ENCODE data around the gene C1orf141.
A peak's percentile ranks its signal among the peaks of the same experiment; 100 is the strongest.
"Not testable (repeated sequence)": the region's sequence is repeated elsewhere in the genome, so short reads cannot be mapped to it uniquely, and the experiment has no call there.

The C1orf141 gene

GRCh38 chr1:67134695-67135094, at the start of gene C1orf141:
Gene C1orf141, minus strand, starts transcription at chr1:67134970. Its CDS starts 7,730 bp downstream, at chr1:67127240.
- DNase-seq (ENCODE audit: low read depth): no peak

DNA sequence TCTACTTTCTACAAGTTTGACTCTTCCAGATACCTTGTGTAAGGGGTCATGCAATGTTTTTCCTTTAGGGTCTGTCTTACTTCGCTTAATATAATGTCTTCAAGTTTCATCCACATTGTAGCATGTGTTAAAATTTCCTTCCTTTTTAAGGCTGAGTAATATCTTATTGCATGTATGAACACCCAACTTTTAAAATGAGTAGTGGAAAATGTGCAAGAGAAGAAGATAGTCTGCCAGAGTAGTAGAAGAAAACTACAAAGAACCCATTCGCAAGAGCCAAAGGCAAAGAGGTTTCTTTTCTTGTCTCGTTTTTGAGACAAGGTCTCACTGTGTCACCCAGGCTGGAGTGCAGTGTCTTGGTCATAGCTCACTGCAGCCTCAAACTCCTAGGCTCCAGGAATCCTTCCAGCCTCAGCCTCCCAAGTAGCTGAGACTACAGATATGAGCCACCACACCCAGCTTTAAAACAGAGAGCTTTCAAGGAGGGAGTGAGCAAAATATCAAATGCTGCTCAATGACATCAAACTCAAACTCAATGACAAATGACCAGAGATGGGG, 40.8 kb upstream of the C1orf141 start:
- no peak for DNase-seq (ENCODE audit: low read depth)

GRCh38 chr1:67174716-67175284, 40.0 kb upstream of the C1orf141 start:
- DNase-seq (ENCODE audit: low read depth): no peak

DNA sequence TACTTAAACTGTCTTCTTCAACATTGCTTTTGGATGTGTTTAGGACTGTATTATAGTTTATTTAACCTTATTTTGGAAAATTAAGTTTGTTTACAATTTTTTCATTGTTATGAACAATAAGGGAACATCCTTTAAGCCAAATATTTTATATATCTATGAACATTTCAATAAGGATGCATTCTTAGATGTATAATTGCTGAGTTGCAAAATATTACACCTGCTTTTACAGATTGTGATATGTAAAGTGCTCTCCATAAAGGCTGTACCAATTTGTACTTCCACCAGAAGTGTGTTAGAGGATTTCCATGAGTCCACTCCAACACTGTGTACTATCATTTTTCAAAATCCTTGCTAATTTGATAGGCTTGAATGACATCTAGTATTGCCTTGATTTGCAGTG, 39.2 kb upstream of the C1orf141 start:
- DNase-seq (ENCODE audit: low read depth): no peak

- DNase-seq (ENCODE audit: low read depth): no peak
These were observed 37.2 kb upstream of the C1orf141 start for GRCh38 chr1:67171978-67172377.

GRCh38 chr1:67171574-67171955, 36.8 kb upstream of the C1orf141 start:
- no peak for DNase-seq (ENCODE audit: low read depth)

- DNase-seq (ENCODE audit: low read depth): peak; percentile 17
These were observed 36.2 kb upstream of the C1orf141 start for GRCh38 chr1:67170751-67171573.

GRCh38 chr1:67169932-67170331, 35.2 kb upstream of the C1orf141 start:
- no peak for DNase-seq (ENCODE audit: low read depth)

DNA sequence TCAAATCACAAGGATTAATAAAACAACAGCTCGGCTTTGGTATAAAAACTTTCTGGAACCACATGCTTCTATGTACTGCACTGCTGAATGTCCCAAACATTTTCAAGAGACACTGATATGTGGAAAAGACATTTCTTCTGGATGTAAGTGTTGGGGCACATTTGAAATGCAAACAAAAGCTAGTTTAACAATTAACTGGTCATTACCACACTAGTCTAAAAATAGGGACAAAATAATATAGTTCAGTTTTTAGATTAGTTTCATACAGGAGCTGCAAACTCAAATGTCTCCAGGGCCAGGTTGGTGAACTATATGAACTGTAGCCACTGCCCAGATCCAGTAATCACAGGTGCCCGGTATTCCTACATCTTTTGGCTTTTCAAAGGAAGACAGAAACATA, 34.7 kb upstream of the C1orf141 start:
- no peak for DNase-seq (ENCODE audit: low read depth)

DNA sequence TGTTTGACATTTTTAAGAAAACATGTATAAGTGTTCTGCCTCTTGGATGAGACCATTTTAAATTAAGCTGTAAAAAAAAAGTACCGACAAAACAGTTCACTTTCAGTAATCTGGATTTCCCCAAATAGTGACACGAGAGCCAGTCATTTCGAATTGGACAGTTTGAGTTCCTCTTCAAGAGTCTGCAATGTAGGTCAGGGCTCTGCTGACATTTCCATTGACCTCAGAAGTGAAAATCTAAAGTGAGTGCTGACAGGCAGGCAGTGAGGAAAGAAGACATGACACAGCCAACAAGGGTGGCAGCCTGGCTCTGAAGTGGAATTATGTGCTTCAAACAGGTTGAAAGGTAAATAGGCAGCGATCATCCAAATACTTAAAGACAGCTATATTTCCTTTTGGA, 31.4 kb upstream of the C1orf141 start, which contains the start of gene IL23R:
IL23R (plus strand) TSS at position 259 of the 400 bp plus-strand sequence. CDS start 1,667 bp downstream, outside the sequence.
- no peak for DNase-seq (ENCODE audit: low read depth)

- DNase-seq (ENCODE audit: low read depth): no peak
These were observed 30.8 kb upstream of the C1orf141 start for GRCh38 chr1:67165468-67166041.

- no peak for DNase-seq (ENCODE audit: low read depth)
These were observed 28.2 kb upstream of the C1orf141 start for GRCh38 chr1:67162954-67163353.

GRCh38 chr1:67159233-67159632, 24.5 kb upstream of the C1orf141 start:
- no peak for DNase-seq (ENCODE audit: low read depth)

- no peak for DNase-seq (ENCODE audit: low read depth)
These were observed 23.6 kb upstream of the C1orf141 start for GRCh38 chr1:67158401-67158800.

DNA sequence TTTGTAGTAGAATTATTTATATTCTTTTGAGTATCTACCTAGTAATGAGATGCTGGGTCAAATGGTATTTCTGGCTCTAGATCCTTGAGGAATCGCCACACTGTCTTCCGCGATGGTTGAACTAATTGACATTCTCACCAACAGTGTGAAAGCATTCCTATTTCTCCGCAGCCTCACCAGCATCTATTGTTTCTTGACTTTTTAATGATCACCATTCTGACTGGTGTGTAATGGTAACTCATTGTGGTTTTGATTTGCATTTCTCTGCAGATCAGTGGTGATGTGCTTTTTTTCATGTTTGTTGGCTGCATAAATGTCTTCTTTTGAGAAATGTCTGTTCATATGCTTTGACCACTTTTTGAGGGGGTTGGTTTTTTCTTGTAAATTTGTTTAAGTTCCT, 16.2 kb upstream of the C1orf141 start:
- DNase-seq (ENCODE audit: low read depth): no peak

DNA sequence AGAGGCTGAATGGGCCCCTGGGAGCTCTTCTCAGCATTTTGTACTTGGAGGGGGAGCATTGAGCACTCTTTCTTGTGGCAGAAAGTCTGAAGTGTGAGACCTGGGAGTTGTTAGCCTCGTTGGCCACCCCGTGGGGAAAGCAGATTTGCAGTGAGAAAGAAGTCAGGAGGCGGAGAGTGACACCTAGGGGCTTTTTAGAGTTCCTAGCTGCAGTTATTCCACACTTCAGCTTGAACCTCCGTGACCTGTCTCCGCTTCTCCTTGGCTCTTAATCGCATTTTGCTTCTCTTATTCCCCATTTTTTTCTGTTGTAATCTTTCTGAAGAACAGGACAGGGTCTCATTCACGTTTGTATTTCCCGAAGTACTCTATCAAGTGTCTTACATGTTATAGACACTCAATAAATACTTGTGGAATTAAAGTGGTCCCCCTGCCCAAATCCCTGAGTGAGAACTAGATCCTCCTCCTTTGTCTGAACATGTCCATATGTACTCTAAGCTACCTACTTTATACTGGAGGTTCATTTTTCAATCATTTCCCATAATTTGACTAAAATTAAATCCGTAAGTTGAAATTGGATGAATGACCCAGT, 14.5 kb upstream of the C1orf141 start:
- no peak for DNase-seq (ENCODE audit: low read depth)

GRCh38 chr1:67148516-67149178, 13.9 kb upstream of the C1orf141 start:
- DNase-seq (ENCODE audit: low read depth): no peak

GRCh38 chr1:67147973-67148372, 13.2 kb upstream of the C1orf141 start:
- not testable (repeated sequence) for DNase-seq (ENCODE audit: low read depth)

GRCh38 chr1:67146539-67146938, 11.8 kb upstream of the C1orf141 start:
- DNase-seq (ENCODE audit: low read depth): no peak

DNA sequence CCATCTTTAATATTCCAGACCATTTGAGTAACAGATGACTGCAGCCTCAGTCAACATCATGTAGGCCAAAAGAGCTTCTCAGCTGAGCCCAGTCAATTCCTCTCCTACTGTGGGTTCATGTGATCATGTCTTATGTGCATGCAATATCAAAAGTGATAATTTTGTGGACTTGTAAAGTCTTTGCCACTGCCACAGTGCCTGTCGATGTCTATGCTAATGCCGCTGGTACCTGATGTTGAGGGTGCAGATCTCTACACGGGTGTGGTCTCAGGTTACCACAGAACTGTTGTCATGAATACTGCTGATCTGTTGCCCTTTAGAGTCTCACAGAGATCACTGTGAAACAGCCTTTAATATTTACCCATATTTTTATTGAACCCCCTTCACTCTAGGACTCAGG, 11.3 kb upstream of the C1orf141 start:
- DNase-seq (ENCODE audit: low read depth): no peak

DNA sequence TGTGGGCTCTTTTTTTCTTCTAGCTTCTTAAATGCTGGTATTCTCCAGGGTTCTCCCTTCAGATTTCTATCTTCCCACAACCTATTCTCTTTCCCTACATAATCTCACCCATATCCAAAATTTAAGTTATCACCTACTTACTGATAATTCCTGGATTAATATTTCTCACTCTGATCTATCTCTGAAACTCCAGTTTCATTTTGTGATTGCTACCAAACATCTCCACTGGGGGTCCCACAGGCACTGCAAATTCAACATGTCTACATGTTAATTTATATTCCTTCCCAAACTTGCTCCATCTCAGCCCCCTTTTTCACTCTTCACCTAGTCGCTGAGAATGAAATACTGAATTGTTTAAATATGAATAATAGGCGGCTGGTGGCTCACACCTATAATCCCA, 9.9 kb upstream of the C1orf141 start:
- DNase-seq (ENCODE audit: low read depth): no peak

DNA sequence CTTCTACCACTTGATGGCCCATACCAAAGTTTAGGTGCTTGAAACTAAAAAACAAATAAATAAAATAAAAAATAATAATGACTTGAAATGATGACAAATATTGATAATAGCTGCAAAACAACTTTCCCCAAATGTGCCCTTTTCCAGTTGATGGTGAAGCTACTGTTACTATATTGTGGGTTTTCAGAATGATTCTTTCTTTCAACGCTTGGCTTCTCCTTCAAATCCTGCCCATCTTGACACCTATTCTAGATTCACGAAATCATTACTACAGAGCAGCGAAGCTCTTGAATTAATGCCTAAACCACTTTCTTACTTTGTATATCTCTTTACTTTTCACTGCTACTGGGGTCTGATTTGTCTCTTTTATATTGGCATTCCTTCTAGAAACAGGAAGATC, 9.2 kb upstream of the C1orf141 start:
- DNase-seq (ENCODE audit: low read depth): no peak

Measured in T-helper 22 cell (primary cell).